ENCODE measurements around the gene SEC23IP.
"Not testable (repeated sequence)": the region's sequence is repeated elsewhere in the genome, so short reads cannot be mapped to it uniquely, and the experiment has no call there.

The SEC23IP gene
- long read RNA-seq, donor 1, full-length matches to known transcripts = 2 of 28 reads
- long read RNA-seq, donor 1, partial matches to known transcripts = 26 of 28 reads
- long read RNA-seq, donor 1, other reads (novel, unspliced or antisense) = 0 of 28 reads
- long read RNA-seq, donor 2, partial matches to known transcripts = 0 of 1 reads
- long read RNA-seq, donor 2, other reads (novel, unspliced or antisense) = 0 of 1 reads
- long read RNA-seq, donor 3, partial matches to known transcripts = 16 of 17 reads
- long read RNA-seq, donor 3, other reads (novel, unspliced or antisense) = 0 of 17 reads
- long read RNA-seq, donor 4 = 0 reads
- long read RNA-seq, donor 5, full-length matches to known transcripts = 3 of 14 reads
- long read RNA-seq, donor 5, partial matches to known transcripts = 11 of 14 reads
- long read RNA-seq, donor 5, other reads (novel, unspliced or antisense) = 0 of 14 reads
- long read RNA-seq, donor 6, partial matches to known transcripts = 0 of 1 reads
- long read RNA-seq, donor 6, other reads (novel, unspliced or antisense) = 0 of 1 reads
- long read RNA-seq, donor 7, partial matches to known transcripts = 13 of 13 reads
- long read RNA-seq, donor 7, other reads (novel, unspliced or antisense) = 0 of 13 reads
- long read RNA-seq, donor 8, full-length matches to known transcripts = 3 of 24 reads
- long read RNA-seq, donor 8, partial matches to known transcripts = 21 of 24 reads
- long read RNA-seq, donor 8, other reads (novel, unspliced or antisense) = 0 of 24 reads

GRCh38 chr10:119892188-119893065 is at the start of gene SEC23IP:
TSS of gene SEC23IP (plus strand) at chr10:119892730. CDS start at chr10:119892783, 53 bp downstream.
- peak; percentile 93 for DNase-seq

GRCh38 chr10:119845656-119846055 is 46.9 kb upstream of the SEC23IP start:
- no peak for DNase-seq

GRCh38 chr10:119849031-119849789 is 43.3 kb upstream of the SEC23IP start:
- DNase-seq = no peak

- DNase-seq = no peak
Measured at GRCh38 chr10:119849944-119850343, 42.6 kb upstream of the SEC23IP start.

- DNase-seq = no peak
Measured at GRCh38 chr10:119852277-119852676, 40.3 kb upstream of the SEC23IP start.

- DNase-seq = no peak
Measured at GRCh38 chr10:119852822-119853221, 39.7 kb upstream of the SEC23IP start.

GRCh38 chr10:119853574-119853973 is 39.0 kb upstream of the SEC23IP start:
- DNase-seq = no peak

- DNase-seq = no peak
Measured at GRCh38 chr10:119858063-119858462, 34.5 kb upstream of the SEC23IP start.

GRCh38 chr10:119859420-119860258 is 32.9 kb upstream of the SEC23IP start:
- DNase-seq = no peak

GRCh38 chr10:119860866-119861607 is 31.5 kb upstream of the SEC23IP start:
- DNase-seq = no peak

- no peak for DNase-seq
Measured at GRCh38 chr10:119862524-119862923, 30.0 kb upstream of the SEC23IP start.

- no peak for DNase-seq
Measured at GRCh38 chr10:119863951-119864565, 28.5 kb upstream of the SEC23IP start.

GRCh38 chr10:119865699-119866240 is 26.8 kb upstream of the SEC23IP start:
- DNase-seq = no peak

- DNase-seq = no peak
Measured at GRCh38 chr10:119867317-119867716, 25.2 kb upstream of the SEC23IP start.

GRCh38 chr10:119869398-119869797 is 23.1 kb upstream of the SEC23IP start:
- DNase-seq = not testable (repeated sequence)

GRCh38 chr10:119871881-119872609 is 20.5 kb upstream of the SEC23IP start:
- peak; percentile 72 for DNase-seq

GRCh38 chr10:119872610-119872859 is 20.0 kb upstream of the SEC23IP start, which contains the start of gene MCMBP:
TSS of gene MCMBP (minus strand) at chr10:119872843. CDS start at chr10:119872584, 259 bp downstream.
- DNase-seq = no peak

- DNase-seq = peak; percentile 95
Measured at GRCh38 chr10:119872860-119873681, 19.5 kb upstream of the SEC23IP start.

All from right kidney (tissue), 9 donors.